ENCODE data around the gene ZCCHC4.

Gene ZCCHC4

DNA sequence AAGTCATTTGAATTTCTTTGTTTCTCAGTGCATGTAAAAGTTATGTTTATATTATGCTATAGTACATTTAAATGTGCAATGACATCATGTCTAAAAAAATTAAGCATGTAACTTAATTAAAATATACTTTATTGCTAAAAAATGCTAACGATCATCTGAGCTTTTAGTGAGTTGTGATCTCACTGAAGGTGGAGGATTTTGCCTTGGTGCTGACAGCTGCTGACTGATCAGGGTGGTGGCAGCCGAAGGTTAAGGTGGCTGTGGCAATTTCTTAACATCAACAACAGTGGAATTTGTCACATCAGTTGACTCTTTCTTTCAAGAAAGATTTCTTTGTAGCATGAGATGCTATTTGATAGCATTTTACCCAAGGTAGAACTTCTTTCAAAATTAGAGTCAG lies 71.1 kb downstream of the ZCCHC4 start:
- no peak for DNase-seq (ENCODE audit: low read depth, low spot score)
- in situ Hi-C loops (cut with HindIII; ENCODE audit: low sequenced_read_pairs): no loop called here
- no peak overlapping the region for H3K4me3 ChIP-seq (ENCODE audit: low read depth, low read length)
- TF ChIP-seq, protein P1, sequence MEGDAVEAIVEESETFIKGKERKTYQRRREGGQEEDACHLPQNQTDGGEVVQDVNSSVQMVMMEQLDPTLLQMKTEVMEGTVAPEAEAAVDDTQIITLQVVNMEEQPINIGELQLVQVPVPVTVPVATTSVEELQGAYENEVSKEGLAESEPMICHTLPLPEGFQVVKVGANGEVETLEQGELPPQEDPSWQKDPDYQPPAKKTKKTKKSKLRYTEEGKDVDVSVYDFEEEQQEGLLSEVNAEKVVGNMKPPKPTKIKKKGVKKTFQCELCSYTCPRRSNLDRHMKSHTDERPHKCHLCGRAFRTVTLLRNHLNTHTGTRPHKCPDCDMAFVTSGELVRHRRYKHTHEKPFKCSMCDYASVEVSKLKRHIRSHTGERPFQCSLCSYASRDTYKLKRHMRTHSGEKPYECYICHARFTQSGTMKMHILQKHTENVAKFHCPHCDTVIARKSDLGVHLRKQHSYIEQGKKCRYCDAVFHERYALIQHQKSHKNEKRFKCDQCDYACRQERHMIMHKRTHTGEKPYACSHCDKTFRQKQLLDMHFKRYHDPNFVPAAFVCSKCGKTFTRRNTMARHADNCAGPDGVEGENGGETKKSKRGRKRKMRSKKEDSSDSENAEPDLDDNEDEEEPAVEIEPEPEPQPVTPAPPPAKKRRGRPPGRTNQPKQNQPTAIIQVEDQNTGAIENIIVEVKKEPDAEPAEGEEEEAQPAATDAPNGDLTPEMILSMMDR (IDR thresholded peaks at IDR 0.05; ENCODE audit: low read depth, low read length): no peak

DNA sequence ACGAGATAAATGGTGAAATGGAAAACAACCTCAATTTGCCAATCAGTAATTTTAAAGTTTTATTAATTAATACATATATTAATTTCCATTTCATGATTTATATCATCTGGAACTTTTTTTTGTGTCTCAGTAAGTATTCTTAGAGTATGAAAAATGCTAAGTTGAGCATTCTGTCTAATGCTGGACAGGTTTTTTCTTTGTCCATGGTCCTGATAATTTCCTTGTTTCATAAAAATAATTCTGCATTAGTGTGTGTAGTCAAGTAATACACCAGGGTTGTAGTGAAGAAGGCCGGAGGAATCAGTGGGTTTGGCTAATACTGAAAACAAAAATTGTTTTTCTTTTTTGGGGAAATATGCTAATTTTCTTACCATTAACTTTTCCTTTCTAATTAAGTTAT lies 74.4 kb downstream of the ZCCHC4 start:
- H3K4me3 ChIP-seq (ENCODE audit: low read depth, low read length): no peak overlapping the region
- no peak for DNase-seq (ENCODE audit: low read depth, low spot score)
- TF ChIP-seq, protein P1 (IDR thresholded peaks at IDR 0.05; ENCODE audit: low read depth, low read length): no peak
- in situ Hi-C loops (cut with HindIII; ENCODE audit: low sequenced_read_pairs): no loop called here

DNA sequence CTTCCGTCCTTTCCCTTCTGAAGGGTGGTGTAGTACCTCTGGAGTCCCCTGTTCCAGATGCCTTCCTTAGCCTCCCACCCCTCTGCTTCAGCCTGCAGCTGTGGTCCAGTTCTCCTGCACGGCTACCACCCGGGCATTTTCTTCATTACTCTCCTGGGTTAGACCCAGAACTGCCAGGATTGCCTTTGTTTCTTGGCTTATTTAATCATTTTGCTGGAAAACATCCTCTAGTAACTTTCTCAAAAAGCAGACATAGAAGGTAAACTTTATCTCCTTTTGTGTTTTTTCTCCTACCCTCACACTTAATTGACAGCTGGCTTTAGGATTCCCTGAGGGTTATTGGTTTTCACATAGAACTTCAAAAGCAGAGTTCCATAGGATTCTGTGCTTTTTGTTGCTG lies 84.7 kb downstream of the ZCCHC4 start:
- no peak for DNase-seq (ENCODE audit: low read depth, low spot score)
- TF ChIP-seq, protein P1 (IDR thresholded peaks at IDR 0.05; ENCODE audit: low read depth, low read length): no peak
- in situ Hi-C loops (cut with HindIII; ENCODE audit: low sequenced_read_pairs): no loop called here
- no peak overlapping the region for H3K4me3 ChIP-seq (ENCODE audit: low read depth, low read length)

DNA sequence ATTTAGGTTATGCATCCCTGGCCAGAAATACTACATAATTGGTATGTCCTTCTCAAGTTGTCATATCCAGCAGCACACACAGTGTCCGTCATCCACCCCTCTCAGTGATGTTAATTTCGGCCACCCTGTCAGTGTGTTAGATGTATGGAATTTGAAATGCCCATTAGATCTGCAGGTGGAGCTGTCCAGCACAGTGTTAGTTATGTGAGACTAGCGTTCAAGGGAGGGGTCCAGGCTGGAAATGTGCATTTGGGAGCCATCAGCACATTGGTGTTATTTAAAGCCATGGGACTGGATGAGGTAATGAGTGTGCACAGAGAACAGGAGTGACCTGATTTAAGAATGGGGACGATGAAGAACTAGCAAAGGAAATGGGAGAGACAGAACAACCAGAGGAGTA lies 86.9 kb downstream of the ZCCHC4 start:
- no peak for DNase-seq (ENCODE audit: low read depth, low spot score)
- H3K4me3 ChIP-seq (ENCODE audit: low read depth, low read length): no peak overlapping the region
- in situ Hi-C loops (cut with HindIII; ENCODE audit: low sequenced_read_pairs): no loop called here
- TF ChIP-seq, protein P1 (IDR thresholded peaks at IDR 0.05; ENCODE audit: low read depth, low read length): no peak

DNA sequence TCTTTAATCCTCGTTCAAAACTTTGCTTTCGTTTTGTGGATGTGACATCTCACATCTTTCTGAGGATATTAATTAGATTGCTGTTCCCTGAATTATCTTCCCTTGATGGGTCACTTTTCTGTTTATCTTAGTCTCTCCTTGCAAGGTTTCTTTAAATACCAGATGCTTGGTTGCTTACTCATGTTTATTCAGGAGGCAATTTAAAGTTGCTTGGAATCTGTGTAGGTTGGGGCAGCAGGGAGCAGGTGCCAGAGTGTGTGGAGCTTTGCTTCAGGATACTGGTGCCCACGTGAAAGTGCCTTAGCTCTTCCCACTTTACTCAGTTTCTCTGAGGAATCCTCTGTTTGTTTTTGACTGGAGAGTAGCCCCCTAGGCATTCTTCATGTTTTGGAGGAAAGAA lies 88.5 kb downstream of the ZCCHC4 start:
- TF ChIP-seq, protein P1 (IDR thresholded peaks at IDR 0.05; ENCODE audit: low read depth, low read length): no peak
- peak; percentile 27 for DNase-seq (ENCODE audit: low read depth, low spot score)
- in situ Hi-C loops (cut with HindIII; ENCODE audit: low sequenced_read_pairs): no loop called here
- H3K4me3 ChIP-seq (ENCODE audit: low read depth, low read length): no peak overlapping the region

DNA sequence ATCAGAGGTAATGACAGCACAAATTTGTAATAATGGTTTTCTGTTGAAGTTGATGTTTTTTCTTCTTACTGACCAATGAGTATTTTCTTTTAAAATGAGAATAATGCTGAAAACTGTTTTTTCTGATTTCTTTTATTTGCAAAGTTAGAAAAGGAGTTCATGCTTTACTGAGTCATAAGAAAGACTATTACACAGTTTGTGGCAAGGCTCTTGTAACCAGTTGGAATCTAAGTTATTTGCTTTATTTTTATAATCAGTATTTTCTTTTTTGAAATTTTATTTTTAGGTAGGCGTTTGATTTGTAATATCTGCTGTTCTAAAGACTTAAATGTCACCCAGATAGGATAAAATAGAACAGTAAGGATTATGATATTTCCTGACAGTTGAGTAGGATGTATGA lies 89.9 kb downstream of the ZCCHC4 start:
- no peak overlapping the region for H3K4me3 ChIP-seq (ENCODE audit: low read depth, low read length)
- in situ Hi-C loops (cut with HindIII; ENCODE audit: low sequenced_read_pairs): no loop called here
- peak; percentile 9 for DNase-seq (ENCODE audit: low read depth, low spot score)

More for the DNA sequence above, 89.9 kb downstream of the ZCCHC4 start:
- TF ChIP-seq, protein P1 (IDR thresholded peaks at IDR 0.05; ENCODE audit: low read depth, low read length): no peak
